Right lobe of liver (tissue), 4 donors: Measurements from ENCODE around the gene CNNM1.

ENCODE experiments used
- CTCF ChIP-seq, 4 donors: fragments of 200-600 bp in 3 of 4; fragments of 450-650 bp in 1 of 4; IDR thresholded peaks; one replicate each; pipeline versions ENCODE4 v1.5.1 to v1.8.0; 2016 to 2022; ENCODE audit warnings: antibody characterized with exemption in 4 of 4, mild to moderate bottlenecking in 2 of 4
- POLR2A ChIP-seq: fragments of 450-650 bp; IDR thresholded peaks from one replicate; pipeline ENCODE4 v1.6.1; 2017; ENCODE audit warnings: antibody characterized with exemption, mild to moderate bottlenecking
- donor health status: DM: no; HTN: no; CAD: no.
- donor health status: DM: no; HTN: no; CAD: no.
- donor health status: DM: no; HTN: yes; CAD: no.

GRCh38 chr10:99375426-99375825, 46.3 kb downstream of the CNNM1 start:
- TF ChIP-seq CTCF (IDR thresholded peaks at IDR 0.05) (no peak), POLR2A (no peak)
